GM19351 (cell line): Measurements from ENCODE around the gene NEURL1.

Experiments
- ATAC-seq: cut with Tn5 transposase; IDR thresholded peaks from one replicate; pipeline ENCODE4 v1.9.1; 2021; ENCODE audit warnings: mild to moderate bottlenecking, moderate library complexity; ENCODE audit not compliant: unreplicated experiment

NEURL1 gene, protein sequence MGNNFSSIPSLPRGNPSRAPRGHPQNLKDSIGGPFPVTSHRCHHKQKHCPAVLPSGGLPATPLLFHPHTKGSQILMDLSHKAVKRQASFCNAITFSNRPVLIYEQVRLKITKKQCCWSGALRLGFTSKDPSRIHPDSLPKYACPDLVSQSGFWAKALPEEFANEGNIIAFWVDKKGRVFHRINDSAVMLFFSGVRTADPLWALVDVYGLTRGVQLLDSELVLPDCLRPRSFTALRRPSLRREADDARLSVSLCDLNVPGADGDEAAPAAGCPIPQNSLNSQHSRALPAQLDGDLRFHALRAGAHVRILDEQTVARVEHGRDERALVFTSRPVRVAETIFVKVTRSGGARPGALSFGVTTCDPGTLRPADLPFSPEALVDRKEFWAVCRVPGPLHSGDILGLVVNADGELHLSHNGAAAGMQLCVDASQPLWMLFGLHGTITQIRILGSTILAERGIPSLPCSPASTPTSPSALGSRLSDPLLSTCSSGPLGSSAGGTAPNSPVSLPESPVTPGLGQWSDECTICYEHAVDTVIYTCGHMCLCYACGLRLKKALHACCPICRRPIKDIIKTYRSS

DNA sequence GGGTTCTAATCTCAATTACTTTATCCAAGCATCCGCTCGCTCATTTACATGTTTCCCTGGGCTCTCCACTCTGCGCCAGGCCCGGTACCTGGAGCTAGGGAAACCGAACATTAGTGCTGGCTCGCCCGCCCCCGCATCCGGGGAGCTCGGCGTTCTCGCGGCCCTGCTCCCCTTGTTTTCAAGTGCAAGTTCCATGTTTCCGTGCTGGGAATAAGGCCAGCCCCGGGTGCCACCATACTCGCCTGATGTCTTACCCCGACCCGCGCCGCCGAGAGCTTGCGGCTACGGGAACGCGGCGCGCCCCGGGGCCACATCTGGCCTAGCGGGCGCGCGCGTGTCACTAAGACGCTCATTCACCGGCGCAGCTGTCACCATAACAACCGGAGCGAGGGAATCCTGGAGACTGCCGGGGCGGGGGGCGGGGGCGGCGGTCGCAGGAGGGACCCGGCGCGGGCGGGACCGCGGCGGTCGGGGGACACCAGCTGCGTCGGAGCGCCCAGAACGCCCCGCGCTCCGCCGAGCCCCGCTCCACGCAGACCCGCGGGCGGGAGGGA lies at the start of gene NEURL1:
TSS of gene NEURL1 (plus strand) at position 344 of the 554 bp plus-strand sequence. CDS start 683 bp downstream, outside the sequence.
- no peak for ATAC-seq

GRCh38 chr10:103444478-103444877 lies 49.0 kb upstream of the NEURL1 start:
- no peak for ATAC-seq

GRCh38 chr10:103445366-103445765 lies 48.1 kb upstream of the NEURL1 start:
- ATAC-seq: no peak

GRCh38 chr10:103445767-103446567 lies 47.5 kb upstream of the NEURL1 start:
- ATAC-seq: no peak

- ATAC-seq: no peak
Measured at GRCh38 chr10:103447187-103447586, 46.3 kb upstream of the NEURL1 start.

DNA sequence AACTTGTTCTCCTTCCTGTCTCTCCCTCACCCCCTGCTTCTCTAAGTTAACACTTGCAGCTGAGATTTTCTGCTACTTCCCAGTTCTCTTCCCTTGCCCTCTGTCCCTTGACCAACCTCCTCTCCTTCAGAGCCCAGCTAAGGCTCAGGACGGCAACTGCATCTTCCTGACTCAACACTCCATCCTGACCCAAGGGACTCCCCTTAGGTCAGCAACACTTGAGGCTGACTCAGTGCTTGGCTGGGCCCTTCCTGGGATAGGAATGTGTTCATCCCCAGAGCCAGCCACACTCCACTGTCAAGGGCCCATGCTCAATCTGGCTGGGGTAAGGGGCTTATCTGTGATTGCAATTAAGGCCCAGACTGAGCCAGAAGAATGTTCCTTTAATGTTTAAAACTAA lies 44.8 kb upstream of the NEURL1 start:
- no peak for ATAC-seq

DNA sequence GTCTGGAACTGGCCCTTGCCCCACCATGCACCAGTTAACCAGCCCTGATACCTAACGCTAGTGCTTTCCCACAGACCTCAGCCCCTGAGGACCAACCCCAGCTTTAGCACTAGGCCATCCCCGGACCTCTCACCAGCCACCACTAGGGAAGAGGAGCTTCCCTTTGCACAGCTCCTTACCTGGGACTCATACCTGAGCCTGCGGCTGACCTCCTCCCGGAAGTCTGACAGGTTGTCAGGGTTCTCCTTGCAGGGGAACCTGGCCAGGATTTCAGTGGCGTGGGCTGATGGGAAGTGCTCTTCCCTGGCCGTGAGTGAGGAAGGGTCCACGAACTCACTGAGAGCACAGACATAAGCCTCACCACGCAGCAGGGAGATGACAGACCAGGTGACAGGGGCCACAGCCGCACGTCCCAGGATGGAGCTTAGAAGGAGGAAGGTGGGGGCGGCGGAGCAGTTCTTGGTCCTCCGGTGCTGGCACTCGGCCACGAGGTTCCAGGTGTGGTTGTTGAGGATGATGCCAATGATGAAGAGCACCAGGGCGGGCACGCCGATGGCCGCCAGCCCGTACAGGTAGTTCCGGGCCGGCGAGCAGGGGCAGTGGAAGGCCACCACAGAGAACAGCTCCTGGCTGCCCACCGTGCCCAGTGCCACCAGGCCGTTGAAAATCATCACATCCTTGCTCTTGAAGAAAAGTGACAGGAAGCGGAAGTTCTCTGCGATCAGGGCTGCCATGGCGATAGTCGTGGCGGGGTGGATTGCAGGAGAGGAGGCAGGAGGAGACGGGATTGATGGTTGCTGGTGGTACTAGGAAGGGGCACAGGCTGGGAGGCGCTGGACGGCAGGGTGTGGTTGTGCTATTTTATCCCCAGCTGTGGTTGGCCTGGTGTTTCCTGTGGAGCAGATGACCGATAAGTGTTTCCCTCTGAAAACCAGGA lies 44.0 kb upstream of the NEURL1 start:
- no peak for ATAC-seq

- no peak for ATAC-seq
Measured at GRCh38 chr10:103450201-103450695, 43.3 kb upstream of the NEURL1 start.

DNA sequence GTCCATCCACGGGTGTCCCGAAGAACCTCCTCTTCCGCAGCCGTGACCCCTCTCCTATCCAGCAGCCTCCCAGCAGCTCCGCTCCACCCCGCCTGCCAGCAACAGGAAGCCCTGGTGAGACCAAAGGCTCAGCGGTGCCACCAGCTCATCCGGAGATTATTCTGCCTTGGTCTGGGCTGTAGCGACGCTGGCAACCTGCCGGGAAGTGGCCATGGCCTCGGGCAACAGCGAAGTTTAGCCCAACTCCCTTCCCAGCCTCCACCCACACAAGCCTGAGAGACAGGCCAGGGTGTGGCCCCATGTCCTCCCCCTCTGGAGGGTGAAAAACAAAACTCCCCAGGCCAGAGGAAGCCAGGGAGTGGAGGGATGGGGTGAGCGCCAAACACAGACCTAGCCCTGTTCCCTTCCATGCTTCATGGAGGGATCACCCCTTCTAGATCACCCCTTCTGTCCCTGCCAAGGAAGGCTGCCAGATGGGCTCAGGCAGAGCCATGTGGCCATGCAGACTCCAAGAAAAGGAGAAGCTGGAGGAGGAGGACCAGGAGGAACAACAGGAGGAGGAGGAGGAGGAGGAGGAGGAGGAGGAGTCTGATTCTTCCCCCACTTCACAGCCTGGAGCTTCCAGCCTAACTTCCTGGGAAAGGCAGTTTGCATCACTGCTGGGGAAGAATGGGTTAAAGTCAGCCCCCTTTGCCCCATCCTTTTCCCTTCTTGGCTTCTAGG lies 42.3 kb upstream of the NEURL1 start:
- no peak for ATAC-seq

GRCh38 chr10:103451831-103452505 lies 41.5 kb upstream of the NEURL1 start, which contains the start of gene CALHM2:
CALHM2 (minus strand) TSS chr10:103452370; CDS start chr10:103449941, 2,429 bp downstream.
- ATAC-seq: peak; percentile 78

DNA sequence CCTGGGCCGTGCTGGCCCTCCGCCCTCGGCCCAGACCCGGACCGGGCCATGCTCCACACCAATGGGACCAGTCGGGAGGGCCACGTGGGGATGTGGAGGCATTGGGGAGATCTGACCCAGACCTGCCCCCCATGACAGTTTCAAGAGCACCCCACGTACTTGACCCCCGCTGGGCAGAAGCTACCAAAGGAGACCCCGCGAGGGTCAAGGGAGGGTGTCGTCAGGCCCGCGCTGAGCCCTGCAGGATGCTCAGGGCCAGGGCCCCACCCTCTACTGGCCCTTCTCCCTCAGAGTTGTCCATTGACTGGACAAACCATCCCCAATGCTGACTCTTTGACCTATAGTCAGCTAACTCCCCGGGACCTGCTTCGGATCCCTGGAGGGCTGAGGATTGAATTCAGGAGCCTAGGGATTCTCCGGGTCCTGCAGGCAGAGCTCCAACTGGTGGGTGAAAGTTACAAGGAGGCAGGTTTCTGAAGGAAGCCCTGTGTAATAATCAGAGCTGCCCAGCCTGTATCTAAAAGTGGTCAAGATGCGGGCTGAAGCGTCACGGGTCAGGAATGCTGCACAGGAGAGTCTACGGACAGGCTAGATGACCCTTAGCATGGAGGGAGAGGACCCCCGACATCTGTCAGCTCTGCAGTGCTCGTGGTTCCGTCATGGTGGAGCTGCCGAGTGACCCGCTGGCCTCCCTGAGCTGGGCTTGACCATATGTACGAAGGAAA lies 40.8 kb upstream of the NEURL1 start:
- no peak for ATAC-seq

GRCh38 chr10:103454026-103454425 lies 39.5 kb upstream of the NEURL1 start:
- ATAC-seq: no peak

GRCh38 chr10:103455235-103455634 lies 38.3 kb upstream of the NEURL1 start:
- ATAC-seq: no peak

DNA sequence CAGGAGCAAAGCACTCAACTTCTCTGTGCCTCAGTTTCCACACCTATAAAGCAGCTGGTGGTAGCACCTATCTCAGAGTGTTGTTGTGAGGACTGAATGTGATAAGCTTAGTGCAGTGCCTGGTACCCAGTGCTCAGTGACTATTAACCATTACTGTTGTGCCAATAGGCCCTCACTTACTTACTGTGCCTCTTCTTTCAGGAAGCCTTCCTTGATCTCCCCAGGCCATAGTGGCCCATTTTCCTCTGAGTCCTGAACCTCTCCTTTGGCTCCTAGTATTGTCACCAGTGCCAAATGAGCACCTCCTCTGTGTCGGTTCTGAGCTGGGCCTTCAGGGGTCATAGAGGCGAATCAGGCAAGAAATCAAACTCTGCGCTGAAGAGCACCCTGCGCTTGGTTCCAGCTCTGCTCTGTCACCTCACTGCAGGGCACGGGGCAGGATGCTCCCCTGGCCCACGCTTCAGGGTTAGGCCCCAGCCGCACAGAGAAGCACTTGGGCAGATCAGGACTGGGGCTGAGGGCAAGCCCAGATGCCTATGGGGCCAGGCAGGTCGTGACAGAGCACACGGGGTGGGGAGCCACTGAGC lies 37.3 kb upstream of the NEURL1 start:
- ATAC-seq: no peak

DNA sequence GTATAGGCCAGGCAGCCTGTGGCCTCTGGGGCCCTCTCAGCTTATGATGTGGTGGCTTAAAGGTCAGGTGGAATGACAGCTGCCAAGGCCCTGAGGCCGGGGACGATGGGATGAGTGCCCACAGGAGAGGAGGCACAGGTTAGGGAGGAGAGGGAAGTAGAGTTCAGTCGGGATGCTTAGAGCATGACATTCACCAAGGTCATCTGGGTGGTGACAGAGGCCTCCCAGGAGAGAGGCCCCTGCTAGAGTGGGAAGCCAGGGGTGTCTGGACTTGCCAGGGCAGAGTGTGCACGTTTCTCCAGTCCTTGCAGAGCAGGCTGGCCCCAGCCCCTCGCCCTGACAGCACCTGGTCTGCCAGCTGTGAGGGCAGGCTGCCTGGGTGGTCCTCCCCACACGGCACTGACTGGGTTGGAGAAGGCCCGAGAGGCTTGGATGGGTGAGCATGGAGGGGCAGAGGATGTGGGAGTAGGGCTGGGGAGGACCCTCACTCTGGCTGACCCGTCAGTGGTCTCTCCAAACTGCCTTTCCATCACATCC lies 36.3 kb upstream of the NEURL1 start:
- ATAC-seq: no peak

DNA sequence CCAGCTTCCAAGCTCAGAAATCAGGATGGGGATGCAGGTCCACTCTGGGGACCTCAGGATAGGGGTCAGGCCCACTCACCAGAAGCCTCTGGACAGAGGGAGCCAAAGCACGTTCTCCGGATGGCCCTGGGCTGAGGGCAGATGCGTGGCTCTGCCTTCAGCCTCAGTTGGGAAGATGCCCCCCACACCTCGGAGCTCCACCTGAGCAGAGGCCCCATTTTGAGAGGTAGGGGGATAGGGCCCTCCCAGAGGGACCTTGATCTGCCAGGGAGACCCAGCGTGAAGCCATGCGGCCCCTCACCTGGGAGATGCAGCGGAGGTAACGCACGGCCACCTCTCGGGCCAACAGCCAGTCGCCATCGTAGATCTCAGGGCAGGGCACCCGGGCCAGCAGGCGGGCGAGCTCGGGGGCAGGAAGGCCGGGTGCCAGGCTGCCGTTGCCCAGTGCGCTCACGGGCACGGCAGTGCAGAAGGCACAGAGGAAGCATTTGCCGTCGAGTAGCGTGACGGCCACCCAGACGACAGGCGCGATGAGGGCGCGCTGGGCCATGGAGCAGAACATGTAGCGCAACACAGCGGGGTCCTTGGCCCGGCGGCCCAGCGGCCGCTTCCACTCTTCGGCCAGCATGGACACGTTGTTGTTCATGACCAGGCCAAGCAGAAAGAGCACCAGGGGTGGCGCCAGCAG lies 35.5 kb upstream of the NEURL1 start:
- no peak for ATAC-seq

GRCh38 chr10:103458720-103459119 lies 34.8 kb upstream of the NEURL1 start, which contains the start of gene CALHM1:
CALHM1 (minus strand) TSS chr10:103458900; CDS start chr10:103458751, 149 bp downstream.
- ATAC-seq: peak; percentile 99
